ENCODE measurements around the gene CPA4. TPM values are rescaled to one million over a fixed set of nuclear protein-coding genes. Genes with fewer than 3 reads are reported as not detected.

The CPA4 gene
- total RNA-seq, 4 donors from 2014 or later = not detected

- DNase-seq = no peak
- TF ChIP-seq POLR2A (IDR thresholded peaks at IDR 0.05) = no peak
- TF ChIP-seq, protein P1, sequence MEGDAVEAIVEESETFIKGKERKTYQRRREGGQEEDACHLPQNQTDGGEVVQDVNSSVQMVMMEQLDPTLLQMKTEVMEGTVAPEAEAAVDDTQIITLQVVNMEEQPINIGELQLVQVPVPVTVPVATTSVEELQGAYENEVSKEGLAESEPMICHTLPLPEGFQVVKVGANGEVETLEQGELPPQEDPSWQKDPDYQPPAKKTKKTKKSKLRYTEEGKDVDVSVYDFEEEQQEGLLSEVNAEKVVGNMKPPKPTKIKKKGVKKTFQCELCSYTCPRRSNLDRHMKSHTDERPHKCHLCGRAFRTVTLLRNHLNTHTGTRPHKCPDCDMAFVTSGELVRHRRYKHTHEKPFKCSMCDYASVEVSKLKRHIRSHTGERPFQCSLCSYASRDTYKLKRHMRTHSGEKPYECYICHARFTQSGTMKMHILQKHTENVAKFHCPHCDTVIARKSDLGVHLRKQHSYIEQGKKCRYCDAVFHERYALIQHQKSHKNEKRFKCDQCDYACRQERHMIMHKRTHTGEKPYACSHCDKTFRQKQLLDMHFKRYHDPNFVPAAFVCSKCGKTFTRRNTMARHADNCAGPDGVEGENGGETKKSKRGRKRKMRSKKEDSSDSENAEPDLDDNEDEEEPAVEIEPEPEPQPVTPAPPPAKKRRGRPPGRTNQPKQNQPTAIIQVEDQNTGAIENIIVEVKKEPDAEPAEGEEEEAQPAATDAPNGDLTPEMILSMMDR (IDR thresholded peaks at IDR 0.05) = no peak
- Histone ChIP-seq H3K9me3 (no peaks in the 10 kb centered on the region), H3K27ac (no peak overlapping the region), H3K4me1 (no peaks in the 10 kb centered on the region), H3K27me3 (no peaks in the 10 kb centered on the region), H3K4me3 (no peak overlapping the region), H3K36me3 (no peaks in the 10 kb centered on the region)
These were observed 3.5 kb upstream of the CPA4 start for GRCh38 chr7:130289478-130289877.

DNA sequence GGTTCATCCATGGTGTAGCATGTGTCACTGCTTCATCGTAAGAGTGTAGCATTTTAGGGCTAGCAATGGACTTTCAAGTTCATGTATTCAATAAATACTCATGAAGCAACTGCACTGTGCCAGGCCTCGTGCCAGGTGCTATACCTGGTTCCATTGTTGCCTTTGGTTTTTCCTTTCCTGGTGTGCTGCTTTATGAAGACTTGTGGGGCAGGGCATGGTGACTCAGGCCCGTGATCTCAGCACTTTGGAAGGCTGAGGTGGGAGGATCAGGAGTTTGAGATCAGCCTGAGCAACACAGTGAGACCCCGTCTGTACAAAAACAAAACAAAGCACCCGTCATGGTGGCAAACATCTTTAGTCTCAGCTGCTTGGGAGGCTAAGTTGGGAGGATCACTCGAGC is 2.2 kb upstream of the CPA4 start:
- no peak for DNase-seq
- Histone ChIP-seq H3K9me3 (no peaks in the 10 kb centered on the region), H3K4me3 (no peak overlapping the region), H3K36me3 (no peaks in the 10 kb centered on the region), H3K27ac (no peak overlapping the region), H3K27me3 (no peaks in the 10 kb centered on the region), H3K4me1 (no peaks in the 10 kb centered on the region)
- TF ChIP-seq POLR2A (IDR thresholded peaks at IDR 0.05) = no peak
- TF ChIP-seq, protein P1 (IDR thresholded peaks at IDR 0.05) = no peak

DNA sequence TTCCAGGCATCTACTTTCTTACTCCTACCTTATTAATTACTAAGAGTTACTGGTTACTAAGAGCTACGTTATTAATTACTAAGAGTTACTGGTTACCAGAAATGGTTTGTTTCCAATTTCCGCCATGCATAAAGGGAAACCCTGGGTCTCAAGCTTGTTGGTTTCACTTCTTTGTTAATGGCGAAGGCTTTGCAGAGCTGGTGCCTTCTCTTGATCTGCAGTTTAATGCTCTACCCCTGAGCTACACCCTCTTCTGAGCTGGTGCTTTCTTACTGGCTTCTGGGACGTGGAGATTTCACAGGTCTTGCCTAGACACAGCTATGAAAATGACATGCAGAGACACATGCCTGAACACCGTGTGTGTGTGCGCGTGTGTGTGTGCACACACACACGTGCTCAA is 560 bp downstream of the CPA4 start:
- Histone ChIP-seq H3K4me1 (no peaks in the 10 kb centered on the region), H3K36me3 (no peaks in the 10 kb centered on the region), H3K9me3 (no peaks in the 10 kb centered on the region), H3K27ac (no peak overlapping the region), H3K4me3 (no peak overlapping the region), H3K27me3 (no peaks in the 10 kb centered on the region)
- DNase-seq = no peak
- TF ChIP-seq, protein P1 (IDR thresholded peaks at IDR 0.05) = no peak
- TF ChIP-seq POLR2A (IDR thresholded peaks at IDR 0.05) = no peak

DNA sequence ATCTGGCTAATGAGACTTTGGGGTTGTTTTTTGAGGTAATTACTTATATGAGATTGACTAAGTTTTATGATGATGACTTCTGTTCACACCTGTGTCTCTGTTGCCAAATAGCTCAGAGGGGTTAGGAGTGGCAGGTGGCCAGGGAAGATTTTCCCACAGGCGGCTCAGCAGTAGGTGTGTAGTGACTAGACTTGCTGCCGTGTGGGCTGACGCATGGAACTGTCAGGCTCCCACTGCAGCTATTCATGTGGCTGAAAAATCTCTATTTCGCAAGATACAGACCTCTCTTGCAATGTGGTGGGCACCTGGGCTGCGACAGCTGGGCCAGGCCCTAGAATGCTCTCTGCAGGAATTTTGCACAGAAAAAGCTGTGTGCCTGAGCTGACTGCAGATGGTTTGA is 1.4 kb downstream of the CPA4 start:
- Histone ChIP-seq H3K4me1 (no peaks in the 10 kb centered on the region), H3K4me3 (no peak overlapping the region), H3K27ac (no peak overlapping the region), H3K27me3 (no peaks in the 10 kb centered on the region), H3K36me3 (no peaks in the 10 kb centered on the region), H3K9me3 (no peaks in the 10 kb centered on the region)
- TF ChIP-seq, protein P1 (IDR thresholded peaks at IDR 0.05) = no peak
- TF ChIP-seq POLR2A (IDR thresholded peaks at IDR 0.05) = no peak
- DNase-seq = no peak

- TF ChIP-seq, protein P1 (IDR thresholded peaks at IDR 0.05) = no peak
- TF ChIP-seq POLR2A (IDR thresholded peaks at IDR 0.05) = no peak
- DNase-seq = no peak
- Histone ChIP-seq H3K27me3 (no peaks in the 10 kb centered on the region), H3K36me3 (no peaks in the 10 kb centered on the region), H3K4me1 (no peaks in the 10 kb centered on the region), H3K27ac (no peak overlapping the region), H3K4me3 (no peak overlapping the region), H3K9me3 (no peaks in the 10 kb centered on the region)
These were observed 3.4 kb downstream of the CPA4 start for GRCh38 chr7:130296221-130296951.

Data from Peyer's patch (tissue), 4 donors.